Neural cell (in vitro differentiated cells): ENCODE results near the gene SMARCC2.

Source experiments
- EP300 ChIP-seq: fragments of 450-650 bp; conservative IDR thresholded peaks from 2 replicates; pipeline ENCODE4 v1.6.1; 2014; ENCODE audit warnings: antibody characterized with exemption, mild to moderate bottlenecking, moderate library complexity; ENCODE audit not compliant: poor library complexity, severe bottlenecking
- MXI1 ChIP-seq: fragments of 450-650 bp; conservative IDR thresholded peaks from 2 replicates; pipeline ENCODE4 v1.6.1; 2014; ENCODE audit warnings: antibody characterized with exemption, mild to moderate bottlenecking; ENCODE audit not compliant: poor library complexity, severe bottlenecking
- POLR2AphosphoS5 ChIP-seq: IDR thresholded peaks from 2 replicates; pipeline ENCODE4 v1.6.1; 2012
- TF ChIP-seq, protein P1 (sequence below): IDR thresholded peaks from 2 replicates; pipeline ENCODE4 v1.6.1; 2012; ENCODE audit warnings: borderline replicate concordance
- TF ChIP-seq, protein P2 (sequence below): fragments of 450-650 bp; IDR thresholded peaks from 2 replicates; pipeline ENCODE4 v1.5.1; 2014; ENCODE audit warnings: antibody characterized with exemption, mild to moderate bottlenecking, moderate library complexity; ENCODE audit not compliant: poor library complexity, severe bottlenecking

DNA sequence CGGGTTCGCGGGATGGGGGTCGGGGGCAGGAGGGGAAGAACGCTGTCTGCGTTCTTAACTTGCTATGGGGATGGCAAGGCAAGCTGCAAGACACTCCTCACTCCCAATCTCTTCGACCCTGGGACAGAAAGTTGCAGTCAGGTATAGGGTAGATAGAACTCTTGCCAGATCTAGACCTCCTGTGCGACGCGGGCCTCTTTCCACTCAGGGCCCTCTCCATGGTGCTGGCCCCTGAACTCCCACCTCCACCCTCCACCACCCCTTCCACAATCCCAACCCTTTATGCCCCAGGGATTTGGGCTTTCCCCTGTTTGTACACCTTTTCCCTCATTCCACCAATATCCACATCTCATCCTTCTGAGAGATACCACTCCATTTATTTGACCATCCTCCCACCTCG, 35.7 kb upstream of the SMARCC2 start:
- TF ChIP-seq, protein P1, sequence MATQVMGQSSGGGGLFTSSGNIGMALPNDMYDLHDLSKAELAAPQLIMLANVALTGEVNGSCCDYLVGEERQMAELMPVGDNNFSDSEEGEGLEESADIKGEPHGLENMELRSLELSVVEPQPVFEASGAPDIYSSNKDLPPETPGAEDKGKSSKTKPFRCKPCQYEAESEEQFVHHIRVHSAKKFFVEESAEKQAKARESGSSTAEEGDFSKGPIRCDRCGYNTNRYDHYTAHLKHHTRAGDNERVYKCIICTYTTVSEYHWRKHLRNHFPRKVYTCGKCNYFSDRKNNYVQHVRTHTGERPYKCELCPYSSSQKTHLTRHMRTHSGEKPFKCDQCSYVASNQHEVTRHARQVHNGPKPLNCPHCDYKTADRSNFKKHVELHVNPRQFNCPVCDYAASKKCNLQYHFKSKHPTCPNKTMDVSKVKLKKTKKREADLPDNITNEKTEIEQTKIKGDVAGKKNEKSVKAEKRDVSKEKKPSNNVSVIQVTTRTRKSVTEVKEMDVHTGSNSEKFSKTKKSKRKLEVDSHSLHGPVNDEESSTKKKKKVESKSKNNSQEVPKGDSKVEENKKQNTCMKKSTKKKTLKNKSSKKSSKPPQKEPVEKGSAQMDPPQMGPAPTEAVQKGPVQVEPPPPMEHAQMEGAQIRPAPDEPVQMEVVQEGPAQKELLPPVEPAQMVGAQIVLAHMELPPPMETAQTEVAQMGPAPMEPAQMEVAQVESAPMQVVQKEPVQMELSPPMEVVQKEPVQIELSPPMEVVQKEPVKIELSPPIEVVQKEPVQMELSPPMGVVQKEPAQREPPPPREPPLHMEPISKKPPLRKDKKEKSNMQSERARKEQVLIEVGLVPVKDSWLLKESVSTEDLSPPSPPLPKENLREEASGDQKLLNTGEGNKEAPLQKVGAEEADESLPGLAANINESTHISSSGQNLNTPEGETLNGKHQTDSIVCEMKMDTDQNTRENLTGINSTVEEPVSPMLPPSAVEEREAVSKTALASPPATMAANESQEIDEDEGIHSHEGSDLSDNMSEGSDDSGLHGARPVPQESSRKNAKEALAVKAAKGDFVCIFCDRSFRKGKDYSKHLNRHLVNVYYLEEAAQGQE = no peak
- TF ChIP-seq, protein P2, sequence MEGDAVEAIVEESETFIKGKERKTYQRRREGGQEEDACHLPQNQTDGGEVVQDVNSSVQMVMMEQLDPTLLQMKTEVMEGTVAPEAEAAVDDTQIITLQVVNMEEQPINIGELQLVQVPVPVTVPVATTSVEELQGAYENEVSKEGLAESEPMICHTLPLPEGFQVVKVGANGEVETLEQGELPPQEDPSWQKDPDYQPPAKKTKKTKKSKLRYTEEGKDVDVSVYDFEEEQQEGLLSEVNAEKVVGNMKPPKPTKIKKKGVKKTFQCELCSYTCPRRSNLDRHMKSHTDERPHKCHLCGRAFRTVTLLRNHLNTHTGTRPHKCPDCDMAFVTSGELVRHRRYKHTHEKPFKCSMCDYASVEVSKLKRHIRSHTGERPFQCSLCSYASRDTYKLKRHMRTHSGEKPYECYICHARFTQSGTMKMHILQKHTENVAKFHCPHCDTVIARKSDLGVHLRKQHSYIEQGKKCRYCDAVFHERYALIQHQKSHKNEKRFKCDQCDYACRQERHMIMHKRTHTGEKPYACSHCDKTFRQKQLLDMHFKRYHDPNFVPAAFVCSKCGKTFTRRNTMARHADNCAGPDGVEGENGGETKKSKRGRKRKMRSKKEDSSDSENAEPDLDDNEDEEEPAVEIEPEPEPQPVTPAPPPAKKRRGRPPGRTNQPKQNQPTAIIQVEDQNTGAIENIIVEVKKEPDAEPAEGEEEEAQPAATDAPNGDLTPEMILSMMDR = no peak
- TF ChIP-seq MXI1 (no peak), EP300 (no peak), POLR2AphosphoS5 (no peak)
